ENCODE results near the gene GSKIP. TPM values are rescaled to one million over a fixed set of nuclear protein-coding genes. Genes with fewer than 3 reads are reported as not detected.

Gene GSKIP
- total RNA-seq, 1 experiment from 2014 or later = 22.6 TPM

GRCh38 chr14:96393071-96393691, 29.9 kb downstream of the GSKIP start:
- H3K4me1 ChIP-seq (ENCODE audit: insufficient read depth, low read length) = no peaks in the 10 kb centered on the region; the same call in 1 of the 2 replicates
- POLR2A ChIA-PET (ENCODE audit: unreplicated experiment) = no interaction called here
- BruUV-seq (replicated peaks) = no TSS peak
- no peaks in the 10 kb centered on the region for H3F3A ChIP-seq (ENCODE audit: low read length, unreplicated experiment)
- intact Hi-C loops (cut with micrococcal nuclease) = no loop called here
- no peak overlapping the region for H3K4me3 ChIP-seq (ENCODE audit: low read length)
- no peaks in the 10 kb centered on the region for H4K20me1 ChIP-seq (ENCODE audit: low read length)
- H3K36me3 ChIP-seq (ENCODE audit: low read depth, low read length) = no peaks in the 10 kb centered on the region
- no peak overlapping the region for H3K27ac ChIP-seq (ENCODE audit: low read length)
- no peak overlapping the region for H3K4me2 ChIP-seq (ENCODE audit: low read length)
- no peaks in the 10 kb centered on the region for H3K79me2 ChIP-seq (ENCODE audit: low read length)
- no peak overlapping the region for H2AFZ ChIP-seq (ENCODE audit: low read length)
- ATAC-seq (no peak), DNase-seq (no peak)
- TF ChIP-seq EZH2 (IDR thresholded peaks at IDR 0.05; ENCODE audit: low read length, unreplicated experiment) = no peak
- H3K9me2 ChIP-seq (replicated peaks; ENCODE audit: low read length) = no peaks in the 10 kb centered on the region
- H3K27me3 ChIP-seq (ENCODE audit: low read length) = no peaks in the 10 kb centered on the region
- H3K9ac ChIP-seq (ENCODE audit: low read length) = no peak overlapping the region
- CTCF ChIA-PET = no interaction called here
- no peaks in the 10 kb centered on the region for H3K9me3 ChIP-seq (ENCODE audit: low read length)

- Histone ChIP-seq H3K4me3 (ENCODE audit: low read length) (no peak overlapping the region), H3K9ac (ENCODE audit: low read length) (no peak overlapping the region), H3K79me2 (ENCODE audit: low read length) (no peaks in the 10 kb centered on the region), H4K20me1 (ENCODE audit: low read length) (no peaks in the 10 kb centered on the region), H2AFZ (ENCODE audit: low read length) (no peak overlapping the region), H3F3A (ENCODE audit: low read length, unreplicated experiment) (no peaks in the 10 kb centered on the region), H3K27ac (ENCODE audit: low read length) (no peak overlapping the region), H3K9me3 (ENCODE audit: low read length) (no peaks in the 10 kb centered on the region), H3K36me3 (ENCODE audit: low read depth, low read length) (no peaks in the 10 kb centered on the region), H3K9me2 (replicated peaks; ENCODE audit: low read length) (no peaks in the 10 kb centered on the region), H3K4me2 (ENCODE audit: low read length) (no peak overlapping the region), H3K27me3 (ENCODE audit: low read length) (0 out of 2 replicates have a peak, but pooled peaks cover 5% of the 10 kb centered on the region), H3K4me1 (ENCODE audit: insufficient read depth, low read length) (no peaks in the 10 kb centered on the region; the same call in 1 of the 2 replicates)
- CTCF ChIA-PET = no interaction called here
- no TSS peak for BruUV-seq (replicated peaks)
- TF ChIP-seq EZH2phosphoT487 (IDR thresholded peaks at IDR 0.05; ENCODE audit: borderline replicate concordance, low read length) (no peak), EZH2 (IDR thresholded peaks at IDR 0.05; ENCODE audit: low read length, unreplicated experiment) (no peak), CTCF (conservative IDR thresholded peaks at IDR 0.05; ENCODE audit: low read depth, low read length) (no peak)
- intact Hi-C loops (cut with micrococcal nuclease) = no loop called here
- DNase-seq = no peak
- POLR2A ChIA-PET (ENCODE audit: unreplicated experiment) = no interaction called here
- ATAC-seq = no peak
These were observed 30.9 kb downstream of the GSKIP start for GRCh38 chr14:96394047-96394815.

- Histone ChIP-seq H3K9me2 (replicated peaks; ENCODE audit: low read length) (no peaks in the 10 kb centered on the region), H3F3A (ENCODE audit: low read length, unreplicated experiment) (no peaks in the 10 kb centered on the region), H3K27me3 (ENCODE audit: low read length) (peaks cover 20% of the 10 kb centered on the region; the same call in 1 of the 2 replicates), H3K4me1 (ENCODE audit: insufficient read depth, low read length) (no peaks in the 10 kb centered on the region), H4K20me1 (ENCODE audit: low read length) (no peaks in the 10 kb centered on the region), H3K4me3 (ENCODE audit: low read length) (no peak overlapping the region), H3K9me3 (ENCODE audit: low read length) (no peaks in the 10 kb centered on the region), H2AFZ (ENCODE audit: low read length) (no peak overlapping the region), H3K27ac (ENCODE audit: low read length) (no peak overlapping the region), H3K4me2 (ENCODE audit: low read length) (no peak overlapping the region), H3K9ac (ENCODE audit: low read length) (no peak overlapping the region), H3K36me3 (ENCODE audit: low read depth, low read length) (no peaks in the 10 kb centered on the region), H3K79me2 (ENCODE audit: low read length) (no peaks in the 10 kb centered on the region)
- intact Hi-C loops (cut with micrococcal nuclease) = no loop called here
- no peak for TF ChIP-seq EZH2phosphoT487 (IDR thresholded peaks at IDR 0.05; ENCODE audit: borderline replicate concordance, low read length)
- ATAC-seq = no peak
- POLR2A ChIA-PET (ENCODE audit: unreplicated experiment) = no interaction called here
- no TSS peak for BruUV-seq (replicated peaks)
- CTCF ChIA-PET = no interaction called here
- no peak for DNase-seq
These were observed 35.1 kb downstream of the GSKIP start for GRCh38 chr14:96398432-96398831.
